ENCODE data around the gene PLEKHJ1. TPM values are rescaled to one million over a fixed set of nuclear protein-coding genes. Genes with fewer than 3 reads are reported as not detected.

PLEKHJ1 gene
- polyA plus RNA-seq, 2 donors = 55.5 to 59.5 TPM

GRCh38 chr19:2255112-2255845, 19.1 kb upstream of the PLEKHJ1 start:
- H3K36me3 ChIP-seq (ENCODE audit: control insufficient read depth in 2 of 2, insufficient read depth in 2 of 2, low read length in 1 of 2) = no peaks in the 10 kb centered on the region
- WGBS, 2 donors = 88 to 89% methylated on average over 16 of the region's 16 CpGs
- peaks cover 0 to 22% of the 10 kb centered on the region in 2 donors for H3K27me3 ChIP-seq (ENCODE audit: control insufficient read depth in 1 of 2, insufficient read depth in 2 of 2, low read length in 2 of 2)
- no peak overlapping the region for H3K27ac ChIP-seq (ENCODE audit: low read depth in 2 of 2, low read length in 1 of 2)
- H3K9me3 ChIP-seq (ENCODE audit: control insufficient read depth in 2 of 2, insufficient read depth in 1 of 2, low read depth in 1 of 2, low read length in 1 of 2) = no peaks in the 10 kb centered on the region
- H3K4me3 ChIP-seq (ENCODE audit: low read depth in 1 of 2, low read length in 2 of 2) = no peak overlapping the region
- peaks cover 11 to 26% of the 10 kb centered on the region in 2 donors for H3K4me1 ChIP-seq (ENCODE audit: control insufficient read depth in 2 of 2, insufficient read depth in 2 of 2, low read length in 1 of 2)

- 69 to 74% methylated on average over 20 of the region's 20 CpGs for WGBS, 2 donors
- Histone ChIP-seq H3K9me3 (ENCODE audit: control insufficient read depth in 2 of 2, insufficient read depth in 1 of 2, low read depth in 1 of 2, low read length in 1 of 2) (no peaks in the 10 kb centered on the region), H3K27me3 (ENCODE audit: control insufficient read depth in 1 of 2, insufficient read depth in 2 of 2, low read length in 2 of 2) (peaks cover 0 to 25% of the 10 kb centered on the region in 2 donors)
These were observed 18.1 kb upstream of the PLEKHJ1 start for GRCh38 chr19:2254064-2254872.

GRCh38 chr19:2253106-2254063, 17.3 kb upstream of the PLEKHJ1 start:
- Histone ChIP-seq H3K9me3 (ENCODE audit: control insufficient read depth in 2 of 2, insufficient read depth in 1 of 2, low read depth in 1 of 2, low read length in 1 of 2) (no peaks in the 10 kb centered on the region), H3K27ac (ENCODE audit: low read depth in 2 of 2, low read length in 1 of 2) (no peak overlapping the region), H3K36me3 (ENCODE audit: control insufficient read depth in 2 of 2, insufficient read depth in 2 of 2, low read length in 1 of 2) (peaks cover 4 to 8% of the 10 kb centered on the region in 2 donors), H3K4me1 (ENCODE audit: control insufficient read depth in 2 of 2, insufficient read depth in 2 of 2, low read length in 1 of 2) (peaks cover 11 to 29% of the 10 kb centered on the region in 2 donors), H3K4me3 (ENCODE audit: low read depth in 1 of 2, low read length in 2 of 2) (no peak overlapping the region), H3K27me3 (ENCODE audit: control insufficient read depth in 1 of 2, insufficient read depth in 2 of 2, low read length in 2 of 2) (peaks cover 0 to 25% of the 10 kb centered on the region in 2 donors)
- WGBS, 2 donors = 5 to 7% methylated on average over 72 to 77 of the region's 77 CpGs

More at GRCh38 chr19:2254064-2254872, 18.1 kb upstream of the PLEKHJ1 start:
- Histone ChIP-seq H3K4me3 (ENCODE audit: low read depth in 1 of 2, low read length in 2 of 2) (no peak overlapping the region), H3K27ac (ENCODE audit: low read depth in 2 of 2, low read length in 1 of 2) (no peak overlapping the region), H3K4me1 (ENCODE audit: control insufficient read depth in 2 of 2, insufficient read depth in 2 of 2, low read length in 1 of 2) (peaks cover 11 to 29% of the 10 kb centered on the region in 2 donors), H3K36me3 (ENCODE audit: control insufficient read depth in 2 of 2, insufficient read depth in 2 of 2, low read length in 1 of 2) (peaks cover 0 to under 1% of the 10 kb centered on the region in 2 donors)

GRCh38 chr19:2252797-2253105, 16.6 kb upstream of the PLEKHJ1 start:
- no peak overlapping the region for H3K4me3 ChIP-seq (ENCODE audit: low read depth in 1 of 2, low read length in 2 of 2)

GRCh38 chr19:2252055-2252796, 16.1 kb upstream of the PLEKHJ1 start:
- Histone ChIP-seq H3K9me3 (ENCODE audit: control insufficient read depth in 2 of 2, insufficient read depth in 1 of 2, low read depth in 1 of 2, low read length in 1 of 2) (no peaks in the 10 kb centered on the region), H3K4me3 (ENCODE audit: low read depth in 1 of 2, low read length in 2 of 2) (peak overlapping the region in 1 of 2 donors; percentile 2), H3K36me3 (ENCODE audit: control insufficient read depth in 2 of 2, insufficient read depth in 2 of 2, low read length in 1 of 2) (peaks cover 4 to 14% of the 10 kb centered on the region in 2 donors), H3K4me1 (ENCODE audit: control insufficient read depth in 2 of 2, insufficient read depth in 2 of 2, low read length in 1 of 2) (peaks cover 11 to 29% of the 10 kb centered on the region in 2 donors), H3K27ac (ENCODE audit: low read depth in 2 of 2, low read length in 1 of 2) (no peak overlapping the region), H3K27me3 (ENCODE audit: control insufficient read depth in 1 of 2, insufficient read depth in 2 of 2, low read length in 2 of 2) (peaks cover 0 to 25% of the 10 kb centered on the region in 2 donors)
- WGBS, 2 donors = 8 to 11% methylated on average over 71 to 74 of the region's 74 CpGs

More at GRCh38 chr19:2252797-2253105, 16.6 kb upstream of the PLEKHJ1 start:
- no peaks in the 10 kb centered on the region for H3K9me3 ChIP-seq (ENCODE audit: control insufficient read depth in 2 of 2, insufficient read depth in 1 of 2, low read depth in 1 of 2, low read length in 1 of 2)
- H3K27ac ChIP-seq (ENCODE audit: low read depth in 2 of 2, low read length in 1 of 2) = no peak overlapping the region
- whole genome bisulfite sequencing, 2 donors = 8 to 16% methylated on average over 7 to 18 of the region's 18 CpGs
- H3K36me3 ChIP-seq (ENCODE audit: control insufficient read depth in 2 of 2, insufficient read depth in 2 of 2, low read length in 1 of 2) = peaks cover 4 to 9% of the 10 kb centered on the region in 2 donors
- H3K27me3 ChIP-seq (ENCODE audit: control insufficient read depth in 1 of 2, insufficient read depth in 2 of 2, low read length in 2 of 2) = peaks cover 0 to 25% of the 10 kb centered on the region in 2 donors
- H3K4me1 ChIP-seq (ENCODE audit: control insufficient read depth in 2 of 2, insufficient read depth in 2 of 2, low read length in 1 of 2) = peaks cover 11 to 29% of the 10 kb centered on the region in 2 donors

GRCh38 chr19:2251106-2252054, 15.3 kb upstream of the PLEKHJ1 start:
- WGBS, 2 donors = 4 to 5% methylated on average over 114 to 125 of the region's 125 CpGs
- peaks cover 0 to 25% of the 10 kb centered on the region in 2 donors for H3K27me3 ChIP-seq (ENCODE audit: control insufficient read depth in 1 of 2, insufficient read depth in 2 of 2, low read length in 2 of 2)
- no peak overlapping the region for H3K27ac ChIP-seq (ENCODE audit: low read depth in 2 of 2, low read length in 1 of 2)
- H3K4me3 ChIP-seq (ENCODE audit: low read depth in 1 of 2, low read length in 2 of 2) = peak overlapping the region in 1 of 2 donors; percentile 5
- H3K4me1 ChIP-seq (ENCODE audit: control insufficient read depth in 2 of 2, insufficient read depth in 2 of 2, low read length in 1 of 2) = peaks cover 11 to 29% of the 10 kb centered on the region in 2 donors
- H3K36me3 ChIP-seq (ENCODE audit: control insufficient read depth in 2 of 2, insufficient read depth in 2 of 2, low read length in 1 of 2) = peaks cover 4 to 22% of the 10 kb centered on the region in 2 donors
- no peaks in the 10 kb centered on the region for H3K9me3 ChIP-seq (ENCODE audit: control insufficient read depth in 2 of 2, insufficient read depth in 1 of 2, low read depth in 1 of 2, low read length in 1 of 2)

- Histone ChIP-seq H3K27me3 (ENCODE audit: control insufficient read depth in 1 of 2, insufficient read depth in 2 of 2, low read length in 2 of 2) (peaks cover 0 to 25% of the 10 kb centered on the region in 2 donors), H3K36me3 (ENCODE audit: control insufficient read depth in 2 of 2, insufficient read depth in 2 of 2, low read length in 1 of 2) (peaks cover 7 to 29% of the 10 kb centered on the region in 2 donors), H3K4me1 (ENCODE audit: control insufficient read depth in 2 of 2, insufficient read depth in 2 of 2, low read length in 1 of 2) (peaks cover 11 to 29% of the 10 kb centered on the region in 2 donors), H3K4me3 (ENCODE audit: low read depth in 1 of 2, low read length in 2 of 2) (no peak overlapping the region), H3K27ac (ENCODE audit: low read depth in 2 of 2, low read length in 1 of 2) (no peak overlapping the region), H3K9me3 (ENCODE audit: control insufficient read depth in 2 of 2, insufficient read depth in 1 of 2, low read depth in 1 of 2, low read length in 1 of 2) (no peaks in the 10 kb centered on the region)
- 7 to 8% methylated on average over 29 to 40 of the region's 40 CpGs for WGBS, 2 donors
These were observed 14.6 kb upstream of the PLEKHJ1 start for GRCh38 chr19:2250766-2251105.
